WTC11 (cell line): ENCODE measurements around the gene TGFBR2. TPM values are rescaled to one million over a fixed set of nuclear protein-coding genes. Genes with fewer than 3 reads are reported as not detected.
A peak's percentile ranks its signal among the peaks of the same experiment; 100 is the strongest.

Experiments
- ATAC-seq: fragments of 200-7000 bp; cut with Tn5 transposase; 2 replicates; pipeline ENCODE4 v1.10.0; 2021; ENCODE audit warnings: mild to moderate bottlenecking, moderate library complexity
- CTCF ChIA-PET: fragments of 300-600 bp; sonication (Branson Sonifier 250); formaldehyde crosslinking; loops from one replicate; lab custom pipeline; 2021; ENCODE audit warnings: antibody characterized with exemption; lab: Charles Lee
- POLR2A ChIA-PET: fragments of 350-600 bp; sonication (Branson Sonifier 250); formaldehyde crosslinking; loops from one replicate; lab custom pipeline; 2021; ENCODE audit warnings: antibody characterized with exemption; lab: Charles Lee
- DNase-seq: peaks from one replicate; pipeline ENCODE4 v3.0.0; 2021; ENCODE audit warnings: low spot score
- H3K27ac Mint-ChIP-seq: 2 replicates; pipeline ENCODE4 v1.8.0; 2021; ENCODE audit warnings: mixed read lengths
- H3K27me3 Mint-ChIP-seq: 2 replicates; pipeline ENCODE4 v1.8.0; 2021; ENCODE audit warnings: low read depth, mild to moderate bottlenecking, moderate library complexity, mixed read lengths
- H3K36me3 Mint-ChIP-seq: 2 replicates; pipeline ENCODE4 v1.8.0; 2021; ENCODE audit warnings: mixed read lengths
- H3K4me1 Mint-ChIP-seq: 2 replicates; pipeline ENCODE4 v1.8.0; 2022; ENCODE audit warnings: mixed read lengths
- H3K4me3 Mint-ChIP-seq: 2 replicates; pipeline ENCODE4 v1.8.0; 2021; ENCODE audit warnings: mild to moderate bottlenecking, moderate library complexity, mixed read lengths
- H3K9me3 Mint-ChIP-seq: 2 replicates; pipeline ENCODE4 v1.8.0; 2021; ENCODE audit warnings: mixed read lengths
- CDX4 ChIP-seq: fragments of 250-450 bp; sonication (Bioruptor Pico); IDR thresholded peaks from 2 replicates; pipeline ENCODE4 v1.9.0; 2021; ENCODE audit warnings: moderate library complexity, mild to moderate bottlenecking, inconsistent platforms, borderline replicate concordance
- FOXJ3 ChIP-seq: sonication (generic); formaldehyde crosslinking; IDR thresholded peaks from 2 replicates; pipeline ENCODE4 v1.9.0; 2021; ENCODE audit warnings: missing genetic modification reagents, mild to moderate bottlenecking, borderline replicate concordance
- FOXP1 ChIP-seq: sonication (generic); formaldehyde crosslinking; IDR thresholded peaks from 2 replicates; pipeline ENCODE4 v1.8.0; 2022; ENCODE audit warnings: missing genetic modification reagents, mild to moderate bottlenecking, moderate library complexity, borderline replicate concordance
- GRHL2 ChIP-seq: fragments of 250-450 bp; sonication (Bioruptor Pico); IDR thresholded peaks from 2 replicates; pipeline ENCODE4 v1.8.0; 2022; ENCODE audit warnings: mild to moderate bottlenecking, moderate library complexity; ENCODE audit not compliant: insufficient replicate concordance, severe bottlenecking
- IRF1 ChIP-seq: sonication (generic); formaldehyde crosslinking; IDR thresholded peaks from 2 replicates; pipeline ENCODE4 v1.8.0; 2023; ENCODE audit warnings: missing genetic modification reagents
- JUN ChIP-seq: sonication (generic); formaldehyde crosslinking; IDR thresholded peaks from 2 replicates; pipeline ENCODE4 v1.8.0; 2023; ENCODE audit warnings: mild to moderate bottlenecking, missing genetic modification reagents
- KAT7 ChIP-seq: sonication (generic); formaldehyde crosslinking; IDR thresholded peaks from 2 replicates; pipeline ENCODE4 v1.8.1; 2023; ENCODE audit warnings: missing genetic modification reagents, mild to moderate bottlenecking, borderline replicate concordance
- MLX ChIP-seq: sonication (generic); formaldehyde crosslinking; IDR thresholded peaks from 2 replicates; pipeline ENCODE4 v1.8.1; 2023; ENCODE audit warnings: mild to moderate bottlenecking, missing genetic modification reagents, moderate library complexity
- NFATC4 ChIP-seq: fragments of 250-450 bp; sonication (Bioruptor Pico); IDR thresholded peaks from 2 replicates; pipeline ENCODE4 v1.9.0; 2021; ENCODE audit warnings: mild to moderate bottlenecking
- NR3C1 ChIP-seq: sonication (generic); formaldehyde crosslinking; conservative IDR thresholded peaks from 2 replicates; pipeline ENCODE4 v1.8.1; 2023; ENCODE audit warnings: low read depth, mild to moderate bottlenecking, missing genetic modification reagents
- PREB ChIP-seq: sonication (generic); formaldehyde crosslinking; IDR thresholded peaks from 2 replicates; pipeline ENCODE4 v1.8.1; 2022; ENCODE audit warnings: mild to moderate bottlenecking, missing genetic modification reagents, moderate library complexity, borderline replicate concordance
- TEAD4 ChIP-seq: sonication (generic); formaldehyde crosslinking; IDR thresholded peaks from 2 replicates; pipeline ENCODE4 v1.8.0; 2022; ENCODE audit warnings: mild to moderate bottlenecking, missing genetic modification reagents
- ZMAT4 ChIP-seq: fragments of 250-450 bp; sonication (Bioruptor Pico); IDR thresholded peaks from 2 replicates; pipeline ENCODE4 v1.9.0; 2021; ENCODE audit warnings: mild to moderate bottlenecking
- ZNF263 ChIP-seq: sonication (generic); formaldehyde crosslinking; IDR thresholded peaks from 2 replicates; pipeline ENCODE4 v1.8.1; 2022; ENCODE audit warnings: low read depth, mild to moderate bottlenecking, moderate library complexity, missing genetic modification reagents
- ZNF425 ChIP-seq: fragments of 250-450 bp; sonication (Bioruptor Pico); conservative IDR thresholded peaks from 2 replicates; pipeline ENCODE4 v1.9.0; 2021; ENCODE audit warnings: mild to moderate bottlenecking
- total RNA-seq: library from RNA; stranded (reverse); gene quantifications from 3 replicates; pipeline ENCODE4 v1.2.3, GENCODE V29; 2021

TGFBR2 gene
- total RNA-seq, 1 experiment from 2014 or later, result 9.6 TPM

GRCh38 chr3:30679045-30679444 is 72.6 kb downstream of the TGFBR2 start:
- Mint-ChIP-seq H3K27ac (0 out of 2 replicates have a peak overlapping the region, but pooled peaks have one; percentile 13), H3K36me3 (peaks cover 49% of the 10 kb centered on the region), H3K4me3 (no peak overlapping the region), H3K9me3 (no peaks in the 10 kb centered on the region), H3K4me1 (peaks cover 43% of the 10 kb centered on the region), H3K27me3 (no peaks in the 10 kb centered on the region)
- POLR2A ChIA-PET, result no interaction called here
- ATAC-seq (no peak), DNase-seq (no peak)
- TF ChIP-seq ZNF425 (no peak), FOXP1 (CRISPR knock-in tag) (no peak), TEAD4 (CRISPR knock-in tag) (no peak), MLX (CRISPR knock-in tag) (no peak), IRF1 (CRISPR knock-in tag) (no peak), FOXJ3 (no peak), JUN (CRISPR knock-in tag) (no peak)
- CTCF ChIA-PET, result interaction anchor here (0.6 to 1.8 kb wide), 2 partner anchors 17 to 196 kb away, joined by 3 to 5 read pairs; no protein-coding TSS in a partner anchor

- CTCF ChIA-PET, result interaction anchor here (0.8 kb wide), 1 partner anchor 14 kb away, joined by 4 read pairs; no protein-coding TSS in a partner anchor
Observed at GRCh38 chr3:30680789-30681648, 74.6 kb downstream of the TGFBR2 start.

More at GRCh38 chr3:30680789-30681648, 74.6 kb downstream of the TGFBR2 start:
- peak overlapping the region; percentile 3 for H3K27ac Mint-ChIP-seq
- ATAC-seq (peak; percentile 72), DNase-seq (peak; percentile 18)
- no peaks in the 10 kb centered on the region for H3K27me3 Mint-ChIP-seq
- no peak for TF ChIP-seq NR3C1 (CRISPR knock-in tag)
- no peak for TF ChIP-seq NFATC4 (CRISPR knock-in tag)
- TF ChIP-seq PREB (CRISPR knock-in tag), result no peak
- no peak for TF ChIP-seq ZNF263 (CRISPR knock-in tag)
- no peak for TF ChIP-seq GRHL2 (CRISPR knock-in tag)
- TF ChIP-seq ZMAT4 (CRISPR knock-in tag), result no peak
- TF ChIP-seq KAT7 (CRISPR knock-in tag), result no peak
- no peak for TF ChIP-seq CDX4 (CRISPR knock-in tag)
- H3K9me3 Mint-ChIP-seq, result no peaks in the 10 kb centered on the region
- POLR2A ChIA-PET, result interaction anchor here (0.6 kb wide), 1 partner anchor 234 kb away, joined by 3 read pairs; no protein-coding TSS in a partner anchor
- peaks cover 34% of the 10 kb centered on the region for H3K36me3 Mint-ChIP-seq
- H3K4me1 Mint-ChIP-seq, result peaks cover 43% of the 10 kb centered on the region
- no peak overlapping the region for H3K4me3 Mint-ChIP-seq
